IMR-90 (cell line): ENCODE data around the gene DDAH2.

ENCODE experiments used
- BHLHE40 ChIP-seq: fragments of 150-350 bp; IDR thresholded peaks from 2 replicates; pipeline ENCODE4 v1.6.1; 2016; ENCODE audit warnings: mild to moderate bottlenecking, low read depth, low read length
- CEBPB ChIP-seq: IDR thresholded peaks from 2 replicates; pipeline ENCODE4 v1.6.1; 2012; ENCODE audit warnings: low read depth, low read length, improper control_type of control experiment
- CHD1 ChIP-seq: IDR thresholded peaks from 2 replicates; pipeline ENCODE4 v1.6.1; 2012; ENCODE audit warnings: low read depth, low read length, improper control_type of control experiment
- FOS ChIP-seq: fragments of 150-350 bp; IDR thresholded peaks from 2 replicates; pipeline ENCODE4 v1.6.1; 2016; ENCODE audit warnings: low read depth, low read length
- MAFK ChIP-seq: IDR thresholded peaks from 2 replicates; pipeline ENCODE4 v1.6.1; 2012; ENCODE audit warnings: low read depth, low read length, improper control_type of control experiment
- MXI1 ChIP-seq: IDR thresholded peaks from 2 replicates; pipeline ENCODE4 v1.6.1; 2012; ENCODE audit warnings: low read depth, mild to moderate bottlenecking, low read length, moderate library complexity, borderline replicate concordance
- NFE2L2 ChIP-seq: fragments of 150-350 bp; IDR thresholded peaks from 2 replicates; pipeline ENCODE4 v1.6.1; 2016; ENCODE audit warnings: low read depth, mild to moderate bottlenecking, low read length
- POLR2A ChIP-seq: IDR thresholded peaks from 2 replicates; pipeline ENCODE4 v1.6.1; 2012; ENCODE audit warnings: mild to moderate bottlenecking, low read depth, low read length
- RAD21 ChIP-seq: IDR thresholded peaks from 2 replicates; pipeline ENCODE4 v1.6.1; 2012; ENCODE audit warnings: low read length, improper control_type of control experiment
- RCOR1 ChIP-seq: IDR thresholded peaks from 2 replicates; pipeline ENCODE4 v1.6.1; 2012; ENCODE audit warnings: mild to moderate bottlenecking, low read length, improper control_type of control experiment; ENCODE audit not compliant: insufficient replicate concordance
- RFX5 ChIP-seq: IDR thresholded peaks from 2 replicates; pipeline ENCODE4 v1.8.0; 2012; ENCODE audit warnings: low read depth, mild to moderate bottlenecking, low read length, moderate library complexity
- SMC3 ChIP-seq: fragments of 150-350 bp; IDR thresholded peaks from 2 replicates; pipeline ENCODE4 v1.6.1; 2016; ENCODE audit warnings: low read depth, mild to moderate bottlenecking, antibody characterized with exemption, low read length, moderate library complexity
- TF ChIP-seq, protein P1 (sequence below): conservative IDR thresholded peaks from 2 replicates; pipeline ENCODE4 v1.5.1; 2012; ENCODE audit warnings: mild to moderate bottlenecking, low read depth, low read length, improper control_type of control experiment
- TF ChIP-seq, protein P2 (sequence below): fragments of 150-350 bp; IDR thresholded peaks from 2 replicates; pipeline ENCODE4 v1.6.1; 2017; ENCODE audit warnings: mild to moderate bottlenecking, antibody characterized with exemption, low read length, low read depth

DNA sequence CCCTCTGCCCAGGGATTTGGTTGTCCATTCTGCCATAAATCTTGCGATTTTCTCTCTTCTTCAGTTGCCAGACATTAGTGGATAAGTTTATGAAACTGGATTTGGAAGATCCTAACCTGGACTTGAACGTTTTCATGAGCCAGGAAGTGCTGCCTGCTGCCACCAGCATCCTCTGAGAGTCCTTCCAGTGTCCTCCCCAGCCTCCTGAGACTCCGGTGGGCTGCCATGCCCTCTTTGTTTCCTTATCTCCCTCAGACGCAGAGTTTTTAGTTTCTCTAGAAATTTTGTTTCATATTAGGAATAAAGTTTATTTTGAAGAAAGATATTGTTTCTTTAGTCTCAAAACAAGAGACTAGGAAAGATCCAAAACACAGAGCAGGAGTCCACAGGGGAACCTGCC, 33.3 kb upstream of the DDAH2 start, which contains the start of gene SAPCD1:
- TF ChIP-seq CEBPB, result no peak
- TF ChIP-seq, protein P1, sequence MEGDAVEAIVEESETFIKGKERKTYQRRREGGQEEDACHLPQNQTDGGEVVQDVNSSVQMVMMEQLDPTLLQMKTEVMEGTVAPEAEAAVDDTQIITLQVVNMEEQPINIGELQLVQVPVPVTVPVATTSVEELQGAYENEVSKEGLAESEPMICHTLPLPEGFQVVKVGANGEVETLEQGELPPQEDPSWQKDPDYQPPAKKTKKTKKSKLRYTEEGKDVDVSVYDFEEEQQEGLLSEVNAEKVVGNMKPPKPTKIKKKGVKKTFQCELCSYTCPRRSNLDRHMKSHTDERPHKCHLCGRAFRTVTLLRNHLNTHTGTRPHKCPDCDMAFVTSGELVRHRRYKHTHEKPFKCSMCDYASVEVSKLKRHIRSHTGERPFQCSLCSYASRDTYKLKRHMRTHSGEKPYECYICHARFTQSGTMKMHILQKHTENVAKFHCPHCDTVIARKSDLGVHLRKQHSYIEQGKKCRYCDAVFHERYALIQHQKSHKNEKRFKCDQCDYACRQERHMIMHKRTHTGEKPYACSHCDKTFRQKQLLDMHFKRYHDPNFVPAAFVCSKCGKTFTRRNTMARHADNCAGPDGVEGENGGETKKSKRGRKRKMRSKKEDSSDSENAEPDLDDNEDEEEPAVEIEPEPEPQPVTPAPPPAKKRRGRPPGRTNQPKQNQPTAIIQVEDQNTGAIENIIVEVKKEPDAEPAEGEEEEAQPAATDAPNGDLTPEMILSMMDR, result no peak
- TF ChIP-seq, protein P2, sequence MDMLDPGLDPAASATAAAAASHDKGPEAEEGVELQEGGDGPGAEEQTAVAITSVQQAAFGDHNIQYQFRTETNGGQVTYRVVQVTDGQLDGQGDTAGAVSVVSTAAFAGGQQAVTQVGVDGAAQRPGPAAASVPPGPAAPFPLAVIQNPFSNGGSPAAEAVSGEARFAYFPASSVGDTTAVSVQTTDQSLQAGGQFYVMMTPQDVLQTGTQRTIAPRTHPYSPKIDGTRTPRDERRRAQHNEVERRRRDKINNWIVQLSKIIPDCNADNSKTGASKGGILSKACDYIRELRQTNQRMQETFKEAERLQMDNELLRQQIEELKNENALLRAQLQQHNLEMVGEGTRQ, result no peak
- no peak for TF ChIP-seq POLR2A
- TF ChIP-seq RFX5, result no peak
- TF ChIP-seq MAFK, result no peak
- no peak for TF ChIP-seq MXI1
- TF ChIP-seq CHD1, result no peak
- TF ChIP-seq FOS, result no peak
- no peak for TF ChIP-seq RCOR1
- TF ChIP-seq NFE2L2, result no peak
- TF ChIP-seq SMC3, result no peak
- TF ChIP-seq RAD21, result no peak
- TF ChIP-seq BHLHE40, result no peak
